NK-92 treated with Interleukin-12 subunit alpha and Interleukin-12 subunit beta, amount 100 ng/mL, for 24 hours (cell line): ENCODE results near the gene LHFPL3.
A peak's percentile ranks its signal among the peaks of the same experiment; 100 is the strongest.
"Not testable (repeated sequence)": the region's sequence is repeated elsewhere in the genome, so short reads cannot be mapped to it uniquely, and the experiment has no call there.

Source experiments
- DNase-seq: peaks from one replicate; lab custom pipeline; 2025; lab: John Stamatoyannopoulos, UW

Gene LHFPL3

DNA sequence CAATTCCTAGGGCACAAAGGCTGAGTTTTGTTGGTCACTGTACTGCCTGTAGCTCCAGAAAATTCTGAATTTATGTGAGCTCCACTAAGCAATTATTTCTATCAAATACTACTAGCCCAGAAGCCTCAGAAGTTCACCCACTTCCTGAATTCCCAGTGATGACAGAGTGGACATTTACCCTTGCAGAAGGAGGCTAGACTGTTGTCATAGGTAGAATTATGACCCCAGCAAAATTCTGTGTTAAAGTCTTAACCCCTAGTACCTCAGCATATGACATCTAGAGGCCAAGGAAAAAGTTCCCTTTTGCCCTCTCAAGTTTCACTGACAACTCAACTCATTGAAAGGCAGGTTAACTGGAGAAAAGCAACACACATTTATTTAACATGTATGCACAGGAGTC lies 606.9 kb downstream of the LHFPL3 start:
- no peak for DNase-seq

DNA sequence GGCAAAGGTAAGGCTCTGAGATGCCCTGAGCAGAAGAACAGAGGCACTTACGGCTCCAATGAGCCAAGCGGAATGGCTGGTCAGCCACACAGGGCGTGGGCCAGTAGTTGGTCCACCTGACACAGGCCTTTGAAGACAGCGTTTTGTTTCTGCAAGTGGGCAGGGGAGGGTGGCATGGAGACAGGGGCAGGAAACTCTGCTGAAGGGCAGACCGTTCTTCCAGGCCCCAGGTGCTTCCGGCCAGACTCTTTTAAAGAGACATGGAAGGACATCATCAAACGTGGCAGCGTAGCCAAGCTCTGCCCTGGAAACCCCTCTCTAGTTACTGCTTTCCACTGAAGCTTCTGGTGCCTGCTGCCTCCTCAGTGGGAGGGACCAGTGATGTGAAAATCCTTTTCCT lies 608.1 kb downstream of the LHFPL3 start:
- no peak for DNase-seq

DNA sequence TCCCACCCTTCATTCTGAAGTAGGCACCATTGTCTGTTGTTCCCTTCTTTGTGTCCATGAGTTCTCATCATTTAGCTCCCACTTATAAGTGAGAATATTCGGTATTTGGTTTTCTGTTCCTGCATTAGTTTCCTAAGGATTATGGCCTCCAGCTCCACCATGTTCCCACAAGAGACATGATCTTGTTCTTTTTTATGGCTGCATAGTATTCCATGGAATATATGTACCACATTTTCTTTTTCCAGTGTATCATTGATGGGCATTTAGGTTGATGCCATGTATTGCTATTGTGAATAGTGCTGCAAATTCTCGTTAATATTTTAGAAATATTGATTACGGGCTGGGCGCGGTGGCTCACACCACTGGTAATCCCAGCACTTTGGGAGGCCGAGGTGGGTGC lies 609.1 kb downstream of the LHFPL3 start:
- not testable (repeated sequence) for DNase-seq

DNA sequence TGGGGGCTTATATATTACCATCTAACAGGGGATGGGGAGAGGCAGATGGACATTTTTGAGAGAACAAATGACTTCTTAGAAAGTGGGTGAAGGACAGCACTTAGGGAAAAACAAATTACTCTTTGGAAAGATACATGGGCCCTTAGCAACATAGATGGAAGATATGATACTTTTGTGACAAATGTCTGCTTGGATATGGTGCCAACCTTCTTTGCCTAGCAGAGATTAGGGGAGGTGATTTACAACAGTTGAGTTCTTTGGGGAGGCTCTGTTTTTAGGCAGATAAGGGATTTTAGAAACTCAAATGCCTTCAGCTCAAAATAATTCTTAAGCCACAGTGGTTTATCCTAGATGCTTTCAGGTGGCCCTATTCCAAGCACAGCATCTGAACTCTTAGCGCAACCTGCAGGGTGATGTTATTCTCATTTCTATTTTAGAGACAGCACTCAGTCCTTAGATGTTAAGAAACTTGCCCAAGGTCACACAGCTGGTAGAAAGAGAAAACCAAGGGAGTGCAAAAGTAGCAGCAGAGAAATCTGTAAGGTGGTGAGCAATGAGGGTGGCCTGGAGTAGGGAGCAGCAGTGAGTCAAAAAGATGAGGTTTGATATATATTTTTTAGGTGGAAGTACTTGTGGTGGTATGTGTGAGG lies 610.5 kb downstream of the LHFPL3 start:
- DNase-seq = no peak

DNA sequence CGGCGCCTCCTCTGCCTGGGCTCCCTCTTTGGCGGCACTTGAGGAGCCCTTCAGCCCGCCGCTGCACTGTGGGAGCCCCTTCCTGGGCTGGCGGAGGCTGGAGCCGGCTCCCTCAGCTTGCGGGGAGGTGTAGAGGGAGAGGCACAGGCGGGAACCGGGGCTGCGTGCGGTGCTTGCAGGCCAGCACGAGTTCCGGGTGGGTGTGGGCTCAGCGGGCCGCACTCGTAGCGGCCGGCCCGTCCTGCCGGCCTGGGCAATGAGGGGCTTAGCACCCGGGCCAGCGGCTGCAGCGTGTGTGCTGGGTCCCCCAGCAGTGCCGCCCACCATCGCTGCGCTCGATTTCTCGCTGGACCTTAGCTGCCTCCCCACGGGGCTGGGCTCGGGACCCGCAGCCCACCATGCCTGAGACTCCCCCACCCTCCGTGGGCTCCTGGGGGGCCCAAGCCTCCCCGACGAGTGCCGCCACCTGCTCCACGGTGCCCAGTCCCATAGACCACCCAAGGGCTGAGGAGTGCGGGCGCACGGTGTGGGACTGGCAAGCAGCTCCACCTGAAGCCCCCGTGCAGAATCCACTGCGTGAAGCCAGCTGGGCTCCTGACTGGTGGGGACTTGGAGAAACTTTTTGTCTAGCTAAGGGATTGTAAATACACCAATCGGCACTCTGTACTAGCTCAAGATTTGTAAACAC lies 611.8 kb downstream of the LHFPL3 start:
- no peak for DNase-seq

DNA sequence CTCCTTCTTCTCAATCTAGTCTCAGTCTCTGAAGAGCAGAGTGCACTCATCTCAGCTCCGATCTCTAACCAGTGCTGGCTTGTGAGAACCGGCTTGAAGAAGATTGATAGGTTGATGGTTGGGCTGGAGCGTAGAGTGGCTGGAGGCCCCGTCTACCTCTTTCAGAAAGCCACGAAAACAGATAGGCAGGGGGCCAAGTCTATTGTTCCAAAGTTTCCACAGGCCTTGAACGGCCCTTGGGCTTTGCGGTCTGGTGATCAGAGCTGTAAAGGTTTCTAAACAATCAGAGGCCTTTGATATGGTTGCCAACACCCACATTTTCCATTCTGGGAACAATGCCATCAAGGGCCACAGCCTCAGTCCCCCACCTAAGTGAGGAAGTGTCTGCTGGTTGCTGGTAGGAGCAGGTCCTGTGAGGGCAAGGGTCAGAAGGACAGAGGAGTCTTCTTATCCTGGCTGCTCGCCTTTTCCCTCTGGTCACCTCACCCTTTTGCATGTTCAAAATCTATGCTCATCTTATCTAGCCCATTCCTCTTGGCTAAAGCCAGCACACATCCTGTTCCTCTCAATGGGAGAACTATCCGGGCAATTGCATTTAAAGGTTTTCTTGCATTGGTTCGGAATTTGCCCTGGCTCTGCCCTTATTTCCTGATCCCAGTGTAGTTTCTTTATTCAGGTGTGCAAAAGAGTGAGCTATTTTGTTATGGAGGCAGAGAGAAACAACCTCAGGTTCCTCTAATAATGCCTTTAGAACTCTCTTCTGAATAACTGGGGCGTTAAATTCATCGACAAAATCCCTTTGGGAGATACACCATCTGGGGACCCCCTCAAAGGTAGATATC lies 615.3 kb downstream of the LHFPL3 start:
- DNase-seq = peak; percentile 56

DNA sequence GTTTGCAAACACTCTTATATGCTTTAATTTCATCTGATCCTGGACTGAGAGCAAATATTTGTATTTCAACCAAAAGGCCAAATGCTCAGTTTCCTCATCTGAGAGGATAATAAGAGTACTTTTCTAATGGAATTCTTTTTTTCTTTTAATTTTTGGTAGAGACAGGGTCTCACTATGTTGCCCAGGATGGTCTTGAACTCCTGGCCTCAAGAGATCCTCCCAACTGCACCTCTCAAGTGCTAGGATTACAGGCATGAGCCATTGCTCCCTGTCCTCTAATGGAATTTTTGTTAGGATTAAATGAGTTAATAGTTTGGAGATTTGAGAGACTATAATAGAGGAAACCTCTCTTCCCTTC lies 617.2 kb downstream of the LHFPL3 start:
- no peak for DNase-seq

DNA sequence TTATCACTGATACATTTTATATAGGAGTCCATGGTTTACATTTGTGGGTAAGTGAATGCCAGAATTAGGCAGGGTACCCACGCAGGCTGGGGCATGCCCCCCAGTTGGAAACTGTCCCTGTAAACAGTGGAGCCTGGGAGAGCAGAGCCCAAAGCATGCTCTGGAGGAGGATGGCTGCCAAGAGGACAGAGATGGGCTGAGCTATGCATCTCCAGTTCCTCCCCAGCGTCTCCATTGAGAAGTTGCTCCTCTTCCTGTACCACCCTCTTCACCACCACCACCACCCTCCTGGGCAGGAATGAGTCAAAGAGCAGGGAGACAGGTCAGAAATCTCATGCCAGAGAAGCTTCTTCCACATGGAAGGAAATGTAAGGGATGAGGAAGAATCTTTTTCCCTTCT lies 617.9 kb downstream of the LHFPL3 start:
- DNase-seq = peak; percentile 15

DNA sequence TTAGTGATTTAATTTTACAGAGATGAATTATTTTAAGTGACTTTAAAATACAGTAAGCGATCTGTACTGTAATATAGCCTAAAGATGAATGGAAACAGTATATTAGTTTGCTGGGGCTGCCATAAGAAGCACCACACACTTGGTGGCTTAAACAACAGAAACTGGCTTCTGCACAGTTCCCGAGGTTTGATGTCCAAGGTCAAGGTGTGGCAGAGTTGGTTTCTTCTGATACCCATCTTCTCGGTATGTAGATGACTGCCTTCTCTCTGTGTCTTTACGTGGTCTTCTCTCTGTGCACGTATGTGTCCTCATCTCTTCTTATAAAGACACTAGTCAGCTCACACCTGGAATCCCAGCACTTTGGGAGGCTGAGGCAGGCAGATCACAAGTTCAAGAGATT lies 621.6 kb downstream of the LHFPL3 start:
- no peak for DNase-seq

DNA sequence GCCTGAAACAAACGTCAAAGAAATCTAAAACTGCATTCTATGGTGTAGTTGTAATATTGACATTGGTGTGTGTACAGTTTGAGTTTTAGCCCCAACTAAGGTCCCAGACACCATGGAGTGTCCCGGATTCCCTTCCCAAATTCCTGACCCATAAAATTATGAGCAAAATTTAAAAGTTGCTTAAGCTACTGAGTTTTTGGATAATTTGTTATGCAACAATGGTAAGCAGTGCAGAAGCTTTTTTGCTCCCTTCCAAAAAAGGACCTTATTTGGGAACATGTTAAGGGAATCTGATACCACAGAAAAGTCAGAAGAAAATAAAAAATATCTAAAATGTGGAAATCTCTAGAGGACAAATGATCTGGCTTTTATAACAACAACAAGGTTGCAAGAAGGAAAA lies 622.4 kb downstream of the LHFPL3 start:
- no peak for DNase-seq

DNA sequence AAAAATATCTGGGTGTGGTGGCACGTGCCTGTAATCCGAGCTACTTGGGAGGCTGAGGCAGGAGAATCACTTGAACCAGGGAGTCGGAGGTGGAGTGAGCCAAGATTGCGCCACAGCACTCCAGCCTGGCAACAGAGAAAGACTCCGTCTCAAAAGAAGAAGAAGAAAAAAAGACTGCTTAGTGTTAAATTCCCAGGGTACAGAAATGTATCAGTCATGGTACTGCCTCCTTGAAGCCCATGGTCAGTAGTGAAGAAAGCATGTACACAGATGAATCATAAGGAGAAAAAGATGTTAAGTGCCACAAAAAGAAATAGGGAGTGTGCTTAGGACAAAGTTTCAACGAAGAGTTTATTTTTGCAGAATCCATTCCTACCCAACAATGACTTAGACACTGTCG lies 623.1 kb downstream of the LHFPL3 start:
- DNase-seq = no peak

DNA sequence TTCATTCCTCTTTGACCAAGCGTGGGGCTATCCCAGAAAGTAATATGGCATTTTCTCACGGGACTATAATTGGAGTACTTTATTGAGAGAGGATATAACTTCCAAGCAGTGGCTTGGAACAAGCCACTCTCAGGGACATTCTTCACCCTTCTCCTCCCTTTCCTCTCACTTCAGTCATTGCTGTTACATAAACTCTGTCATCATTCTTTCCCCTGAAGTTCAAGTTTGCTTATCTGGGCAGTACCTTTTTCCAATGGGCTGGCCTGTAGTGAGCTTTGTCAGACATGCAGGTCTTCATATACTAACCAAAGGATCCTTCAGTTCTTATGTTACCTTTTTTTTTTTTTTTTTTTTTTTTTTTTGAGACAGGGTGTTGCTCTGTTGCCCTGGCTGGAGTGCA lies 626.9 kb downstream of the LHFPL3 start:
- no peak for DNase-seq
